Measurements from ENCODE around the gene BTRC. TPM values are rescaled to one million over a fixed set of nuclear protein-coding genes. Genes with fewer than 3 reads are reported as not detected.

Gene BTRC
- polyA plus RNA-seq, 3 donors: 2.8 to 4.3 (median 3.1) TPM

DNA sequence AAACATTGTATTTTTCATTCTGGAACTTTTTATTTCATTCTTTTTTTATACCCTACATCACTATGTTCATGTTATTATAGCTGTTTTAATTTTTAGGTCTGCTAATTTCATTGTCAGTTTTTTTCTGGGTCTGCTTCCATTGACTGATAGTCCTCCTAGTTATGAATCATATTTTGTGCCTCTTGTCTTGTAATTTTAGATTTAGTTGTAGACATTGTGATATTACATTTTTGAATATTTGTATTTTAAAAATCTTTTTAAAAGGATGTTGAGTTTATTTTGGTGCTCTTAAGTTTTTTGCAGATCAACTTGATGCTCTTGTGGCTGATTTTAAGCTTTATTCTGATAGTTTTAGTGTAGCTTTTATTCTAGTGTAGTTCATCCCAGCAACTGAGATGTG, 57.6 kb downstream of the BTRC start:
- no peaks in the 10 kb centered on the region for H3K79me2 ChIP-seq (ENCODE audit: insufficient read depth, low read length)
- Mint-ChIP-seq H3K9me3 (peaks cover 2 to 11% (median 8%) of the 10 kb centered on the region in 7 donors), H3K27ac (no peak overlapping the region), H3K4me3 (no peak overlapping the region), H3K36me3 (peaks cover 0 to 8% of the 10 kb centered on the region in 2 donors), H3K4me1 (peaks cover 2% of the 10 kb centered on the region), H3K27me3 (ENCODE audit: low read depth in 3 of 3) (peaks cover 0 to 3% (median 1%) of the 10 kb centered on the region in 3 donors)
- H3K9ac ChIP-seq (ENCODE audit: insufficient read depth, low read length, poor library complexity, severe bottlenecking): no peak overlapping the region
- H4K20me1 ChIP-seq (ENCODE audit: insufficient read depth, low read length): no peaks in the 10 kb centered on the region
- no peak for DNase-seq
- no peak overlapping the region for H3K4me3 ChIP-seq (replicated peaks in 1 of 3; ENCODE audit: low read depth in 2 of 3, low read length in 3 of 3)
- no peak overlapping the region for H2AFZ ChIP-seq (ENCODE audit: insufficient read depth, low read depth, low read length, poor library complexity, severe bottlenecking)
- H3K27me3 ChIP-seq (ENCODE audit: control insufficient read depth in 2 of 2, insufficient read depth in 2 of 2, low read length in 2 of 2): no peaks in the 10 kb centered on the region
- H3K4me2 ChIP-seq (replicated peaks; ENCODE audit: extremely low read depth, low read length, poor library complexity, severe bottlenecking): no peak overlapping the region
- H3K4me1 ChIP-seq (ENCODE audit: control insufficient read depth in 1 of 2, insufficient read depth in 2 of 2, low read length in 2 of 2): no peaks in the 10 kb centered on the region
- H3K9me3 ChIP-seq (replicated peaks in 1 of 2; ENCODE audit: control insufficient read depth in 1 of 2, insufficient read depth in 1 of 2, low read length in 2 of 2): peaks cover 0 to 5% of the 10 kb centered on the region in 2 donors
- H3K27ac ChIP-seq (ENCODE audit: low read depth in 1 of 2, low read length in 2 of 2): no peak overlapping the region
- intact Hi-C loops (cut with micrococcal nuclease): no loop called here
- TF ChIP-seq CTCF (IDR thresholded peaks at IDR 0.05): no peak
- peaks cover 0 to 9% of the 10 kb centered on the region in 2 donors for H3K36me3 ChIP-seq (replicated peaks in 1 of 2; ENCODE audit: control insufficient read depth in 1 of 2, insufficient read depth in 2 of 2, low read length in 2 of 2)

GRCh38 chr10:101414034-101414433, 60.1 kb downstream of the BTRC start:
- no peak for TF ChIP-seq CTCF (IDR thresholded peaks at IDR 0.05)
- H3K9me3 Mint-ChIP-seq: peaks cover 2 to 11% (median 8%) of the 10 kb centered on the region in 7 donors
- no peak overlapping the region for H3K4me2 ChIP-seq (replicated peaks; ENCODE audit: extremely low read depth, low read length, poor library complexity, severe bottlenecking)
- H3K27ac Mint-ChIP-seq: no peak overlapping the region
- H3K36me3 Mint-ChIP-seq: peaks cover 0 to 4% of the 10 kb centered on the region in 2 donors
- no peak for DNase-seq
- no peak overlapping the region for H3K4me3 ChIP-seq (replicated peaks in 1 of 3; ENCODE audit: low read depth in 2 of 3, low read length in 3 of 3)
- peaks cover 0 to 2% (median 1%) of the 10 kb centered on the region in 3 donors for H3K27me3 Mint-ChIP-seq (ENCODE audit: low read depth in 3 of 3)
- no peak overlapping the region for H3K9ac ChIP-seq (ENCODE audit: insufficient read depth, low read length, poor library complexity, severe bottlenecking)
- H3K9me3 ChIP-seq (replicated peaks in 1 of 2; ENCODE audit: control insufficient read depth in 1 of 2, insufficient read depth in 1 of 2, low read length in 2 of 2): peaks cover 0 to 5% of the 10 kb centered on the region in 2 donors
- no peaks in the 10 kb centered on the region for H4K20me1 ChIP-seq (ENCODE audit: insufficient read depth, low read length)
- intact Hi-C loops (cut with micrococcal nuclease): no loop called here
- H2AFZ ChIP-seq (ENCODE audit: insufficient read depth, low read depth, low read length, poor library complexity, severe bottlenecking): no peak overlapping the region
- no peaks in the 10 kb centered on the region for H3K4me1 ChIP-seq (ENCODE audit: control insufficient read depth in 1 of 2, insufficient read depth in 2 of 2, low read length in 2 of 2)
- no CpG with 5 or more reads among the region's 2 CpGs for WGBS (ENCODE audit: insufficient coverage)
- H3K36me3 ChIP-seq (replicated peaks in 1 of 2; ENCODE audit: control insufficient read depth in 1 of 2, insufficient read depth in 2 of 2, low read length in 2 of 2): peaks cover 0 to 5% of the 10 kb centered on the region in 2 donors
- H3K4me1 Mint-ChIP-seq: peaks cover 2% of the 10 kb centered on the region
- H3K27me3 ChIP-seq (ENCODE audit: control insufficient read depth in 2 of 2, insufficient read depth in 2 of 2, low read length in 2 of 2): no peaks in the 10 kb centered on the region
- H3K27ac ChIP-seq (ENCODE audit: low read depth in 1 of 2, low read length in 2 of 2): no peak overlapping the region
- no peak overlapping the region for H3K4me3 Mint-ChIP-seq
- H3K79me2 ChIP-seq (ENCODE audit: insufficient read depth, low read length): no peaks in the 10 kb centered on the region
